ENCODE data around the gene HTT. TPM values are rescaled to one million over a fixed set of nuclear protein-coding genes. Genes with fewer than 3 reads are reported as not detected.
A peak's percentile ranks its signal among the peaks of the same experiment; 100 is the strongest.

The HTT gene
- total RNA-seq, 1 experiment from 2014 or later, result 66.8 TPM

GRCh38 chr4:3290476-3290875, 216.0 kb downstream of the HTT start:
- Histone ChIP-seq H3K36me3 (ENCODE audit: insufficient read depth, low read length, poor library complexity, severe bottlenecking) (no peaks in the 10 kb centered on the region), H3K4me3 (ENCODE audit: low read depth, low read length, poor library complexity, severe bottlenecking) (no peak overlapping the region), H3K27ac (ENCODE audit: low read depth, low read length, poor library complexity, severe bottlenecking) (no peak overlapping the region), H3K27me3 (replicated peaks; ENCODE audit: insufficient read depth, low read depth, low read length, poor library complexity) (no peaks in the 10 kb centered on the region), H3K9me3 (ENCODE audit: low read depth, low read length, poor library complexity, severe bottlenecking) (no peaks in the 10 kb centered on the region), H3K4me1 (ENCODE audit: insufficient read depth, low read length, poor library complexity, severe bottlenecking) (peaks cover 16% of the 10 kb centered on the region)
- TF ChIP-seq CTCF (conservative IDR thresholded peaks at IDR 0.05; ENCODE audit: low read depth, low read length) (no peak), EZH2 (IDR thresholded peaks at IDR 0.05; ENCODE audit: borderline replicate concordance, low read depth, low read length, poor library complexity, severe bottlenecking) (no peak)
- ChIA-PET CTCF (no interaction called here), POLR2A (ENCODE audit: low non-redundant PET) (no interaction called here)
- intact Hi-C loops (cut with micrococcal nuclease; ENCODE audit: unreplicated experiment), result no loop called here
- no TSS peak for BruUV-seq (replicated peaks)
- DNase-seq (ENCODE audit: low spot score), result no peak

GRCh38 chr4:3290889-3291321, 216.4 kb downstream of the HTT start:
- CTCF ChIA-PET, result no interaction called here
- Histone ChIP-seq H3K4me3 (ENCODE audit: low read depth, low read length, poor library complexity, severe bottlenecking) (no peak overlapping the region), H3K4me1 (ENCODE audit: insufficient read depth, low read length, poor library complexity, severe bottlenecking) (peaks cover 16% of the 10 kb centered on the region), H3K27ac (ENCODE audit: low read depth, low read length, poor library complexity, severe bottlenecking) (no peak overlapping the region), H3K27me3 (replicated peaks; ENCODE audit: insufficient read depth, low read depth, low read length, poor library complexity) (no peaks in the 10 kb centered on the region), H3K36me3 (ENCODE audit: insufficient read depth, low read length, poor library complexity, severe bottlenecking) (no peaks in the 10 kb centered on the region), H3K9me3 (ENCODE audit: low read depth, low read length, poor library complexity, severe bottlenecking) (no peaks in the 10 kb centered on the region)
- TF ChIP-seq EZH2 (IDR thresholded peaks at IDR 0.05; ENCODE audit: borderline replicate concordance, low read depth, low read length, poor library complexity, severe bottlenecking) (no peak), CTCF (conservative IDR thresholded peaks at IDR 0.05; ENCODE audit: low read depth, low read length) (no peak)
- POLR2A ChIA-PET (ENCODE audit: low non-redundant PET), result no interaction called here
- TSS peak; percentile 33 for BruUV-seq (replicated peaks)
- DNase-seq (ENCODE audit: low spot score), result no peak
- intact Hi-C loops (cut with micrococcal nuclease; ENCODE audit: unreplicated experiment), result no loop called here

- peak overlapping the region; percentile 69 for H3K27ac ChIP-seq (ENCODE audit: low read depth, low read length, poor library complexity, severe bottlenecking)
- DNase-seq (ENCODE audit: low spot score), result no peak
- intact Hi-C loops (cut with micrococcal nuclease; ENCODE audit: unreplicated experiment), result no loop called here
- no peaks in the 10 kb centered on the region for H3K27me3 ChIP-seq (replicated peaks; ENCODE audit: insufficient read depth, low read depth, low read length, poor library complexity)
- peaks cover 16% of the 10 kb centered on the region for H3K4me1 ChIP-seq (ENCODE audit: insufficient read depth, low read length, poor library complexity, severe bottlenecking)
- H3K4me3 ChIP-seq (ENCODE audit: low read depth, low read length, poor library complexity, severe bottlenecking), result peak overlapping the region; percentile 67
- ChIA-PET CTCF (no interaction called here), POLR2A (ENCODE audit: low non-redundant PET) (no interaction called here)
- no TSS peak for BruUV-seq (replicated peaks)
- H3K9me3 ChIP-seq (ENCODE audit: low read depth, low read length, poor library complexity, severe bottlenecking), result no peaks in the 10 kb centered on the region
- H3K36me3 ChIP-seq (ENCODE audit: insufficient read depth, low read length, poor library complexity, severe bottlenecking), result no peaks in the 10 kb centered on the region
- TF ChIP-seq EZH2 (IDR thresholded peaks at IDR 0.05; ENCODE audit: borderline replicate concordance, low read depth, low read length, poor library complexity, severe bottlenecking), result no peak
- no peak for TF ChIP-seq CTCF (conservative IDR thresholded peaks at IDR 0.05; ENCODE audit: low read depth, low read length)
Observed at GRCh38 chr4:3291411-3291968, 217.0 kb downstream of the HTT start.
